GM23248 (cell line): Measurements from ENCODE around the gene DNAJC24.

ENCODE experiments used
- EZH2 ChIP-seq: fragments of 200-600 bp; sonication (generic); IDR thresholded peaks from 2 replicates; pipeline ENCODE4 v1.6.1; 2018; ENCODE audit warnings: antibody characterized with exemption, mild to moderate bottlenecking; ENCODE audit not compliant: insufficient read depth, poor library complexity, severe bottlenecking
- EZH2phosphoT487 ChIP-seq: fragments of 200-600 bp; sonication (generic); IDR thresholded peaks from 2 replicates; pipeline ENCODE4 v1.6.1; 2018; ENCODE audit warnings: antibody characterized with exemption, moderate library complexity, mild to moderate bottlenecking, low read depth; ENCODE audit not compliant: insufficient read depth

DNA sequence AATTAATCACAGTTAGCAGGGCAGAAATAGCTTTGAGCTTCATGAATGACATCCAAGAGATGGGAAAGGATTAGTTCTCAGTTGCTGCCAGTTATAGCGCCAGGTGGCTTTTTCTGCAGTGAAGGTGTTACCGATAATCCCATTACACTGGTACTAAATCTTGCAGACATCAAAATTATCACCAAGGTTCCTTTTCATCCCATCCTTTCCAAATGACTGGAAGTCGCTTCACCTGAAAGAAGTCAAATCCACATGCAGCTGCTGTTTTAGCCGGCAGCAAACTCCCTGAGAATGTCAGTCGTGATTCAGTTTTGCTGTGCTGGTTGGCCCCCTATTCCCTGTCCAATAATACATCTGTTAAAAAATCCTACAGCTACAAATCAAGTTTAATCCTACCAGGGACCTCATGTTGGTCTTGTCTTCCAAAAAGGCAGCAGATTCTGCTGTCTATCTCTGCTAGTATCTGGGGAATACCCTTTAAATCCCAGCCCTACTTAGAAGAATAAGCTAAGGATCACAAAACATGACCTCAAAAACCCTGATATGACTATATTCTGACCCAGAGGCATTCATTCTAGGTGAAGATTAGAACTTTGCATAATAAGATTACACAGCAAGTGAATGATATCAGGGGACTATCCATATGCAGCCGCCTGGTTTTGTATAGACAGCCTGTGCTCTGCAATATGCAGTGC lies 108.0 kb downstream of the DNAJC24 start:
- TF ChIP-seq EZH2phosphoT487 (no peak), EZH2 (no peak)
